ENCODE measurements around the gene FBXW12.

DNA sequence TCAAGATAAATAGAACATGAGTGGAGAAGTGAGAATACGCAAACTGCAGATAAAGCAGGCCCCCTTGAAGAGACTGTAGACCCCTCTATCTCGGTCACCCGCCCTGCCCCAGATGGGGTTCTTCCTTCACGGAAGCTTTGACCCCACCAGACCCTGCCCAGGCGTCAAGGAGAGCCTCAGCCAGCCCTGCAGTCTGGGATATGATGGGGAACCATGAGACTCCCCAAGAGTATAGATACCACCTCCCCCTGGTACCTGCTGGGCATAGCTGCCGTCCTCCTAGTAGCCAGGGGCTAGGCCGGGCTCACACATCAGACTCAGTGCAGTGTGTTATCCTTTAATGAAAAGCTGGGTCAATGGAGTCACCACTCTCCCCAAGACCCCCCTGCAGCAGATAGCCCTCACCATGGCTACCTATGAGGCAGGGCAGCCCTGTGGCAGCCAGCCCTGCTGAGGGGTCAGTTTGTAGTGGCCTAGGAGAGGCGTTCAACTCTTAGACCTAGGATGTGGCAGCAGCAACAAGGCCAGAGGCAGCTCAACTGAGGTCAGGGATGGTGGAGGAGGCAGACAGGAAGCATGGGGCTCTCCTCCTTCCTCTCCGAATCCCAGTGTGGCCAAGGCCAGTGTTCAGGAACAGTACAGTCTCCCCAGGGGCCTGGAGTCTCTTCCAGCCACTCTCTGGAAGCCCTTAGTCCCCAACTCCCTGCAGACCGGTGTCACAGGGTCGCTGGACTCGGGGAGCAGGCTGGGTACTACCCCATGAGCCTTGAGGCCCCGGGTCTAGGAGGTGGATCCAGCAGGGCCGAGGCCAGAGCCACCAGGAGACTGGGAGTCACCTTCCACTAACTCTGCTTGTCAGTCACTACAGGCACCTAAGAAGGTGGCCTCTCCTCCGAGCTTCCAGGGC lies 31.8 kb downstream of the FBXW12 start:
- no peak for TF ChIP-seq SRF (IDR thresholded peaks at IDR 0.05; ENCODE audit: low read depth)
- TF ChIP-seq POLR2A (IDR thresholded peaks at IDR 0.05; ENCODE audit: borderline replicate concordance, extremely low read depth, insufficient read depth, insufficient read length) = no peak
- no peak for TF ChIP-seq EZH2phosphoT487 (IDR thresholded peaks at IDR 0.05; ENCODE audit: borderline replicate concordance)
- no peak for TF ChIP-seq ZNF274 (IDR thresholded peaks at IDR 0.05; ENCODE audit: low read depth, low read length)
- TF ChIP-seq, protein P1, sequence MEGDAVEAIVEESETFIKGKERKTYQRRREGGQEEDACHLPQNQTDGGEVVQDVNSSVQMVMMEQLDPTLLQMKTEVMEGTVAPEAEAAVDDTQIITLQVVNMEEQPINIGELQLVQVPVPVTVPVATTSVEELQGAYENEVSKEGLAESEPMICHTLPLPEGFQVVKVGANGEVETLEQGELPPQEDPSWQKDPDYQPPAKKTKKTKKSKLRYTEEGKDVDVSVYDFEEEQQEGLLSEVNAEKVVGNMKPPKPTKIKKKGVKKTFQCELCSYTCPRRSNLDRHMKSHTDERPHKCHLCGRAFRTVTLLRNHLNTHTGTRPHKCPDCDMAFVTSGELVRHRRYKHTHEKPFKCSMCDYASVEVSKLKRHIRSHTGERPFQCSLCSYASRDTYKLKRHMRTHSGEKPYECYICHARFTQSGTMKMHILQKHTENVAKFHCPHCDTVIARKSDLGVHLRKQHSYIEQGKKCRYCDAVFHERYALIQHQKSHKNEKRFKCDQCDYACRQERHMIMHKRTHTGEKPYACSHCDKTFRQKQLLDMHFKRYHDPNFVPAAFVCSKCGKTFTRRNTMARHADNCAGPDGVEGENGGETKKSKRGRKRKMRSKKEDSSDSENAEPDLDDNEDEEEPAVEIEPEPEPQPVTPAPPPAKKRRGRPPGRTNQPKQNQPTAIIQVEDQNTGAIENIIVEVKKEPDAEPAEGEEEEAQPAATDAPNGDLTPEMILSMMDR (IDR thresholded peaks at IDR 0.05 in 2 of 3, conservative IDR thresholded peaks at IDR 0.05 in 1 of 3; ENCODE audit: borderline replicate concordance in 1 of 3, insufficient read depth in 1 of 3, low read depth in 2 of 3, low read length in 2 of 3) = no peak
- no peak for TF ChIP-seq POLR2AphosphoS5 (IDR thresholded peaks at IDR 0.05; ENCODE audit: low read depth, low read length)

Measured in HCT116 (cell line).